HCT116 (cell line): ENCODE results near the gene ELP1. TPM values are rescaled to one million over a fixed set of nuclear protein-coding genes. Genes with fewer than 3 reads are reported as not detected.
"Not testable (repeated sequence)": the region's sequence is repeated elsewhere in the genome, so short reads cannot be mapped to it uniquely, and the experiment has no call there.

Experiments
- ATAC-seq: fragments of 200-7000 bp; cut with Tn5 transposase; 2 replicates; pipeline ENCODE4 v1.9.1; 2020; ENCODE audit warnings: mild to moderate bottlenecking, moderate library complexity
- BruUV-seq: library from RNA; stranded (reverse); fragments of 400-500 nt; replicated peaks from 2 replicates; lab custom pipeline; 2021; lab: Mats Ljungman, UMichigan
- CTCF ChIA-PET: fragments of 300-600 bp; sonication (Branson Sonifier 250); formaldehyde crosslinking; loops from one replicate; lab custom pipeline; 2021; ENCODE audit warnings: antibody characterized with exemption; lab: Charles Lee
- POLR2A ChIA-PET: fragments of 300-600, 350-600 bp; sonication (Branson Sonifier 250); formaldehyde crosslinking; loops from one replicate; lab custom pipeline; 2021; ENCODE audit warnings: antibody characterized with exemption; lab: Charles Lee
- RAD21 ChIA-PET, 2 experiments: fragments of 300-600 bp; sonication (Branson Sonifier 250); formaldehyde crosslinking; loops; one replicate each; lab custom pipeline; 2023; ENCODE audit warnings: low total read pairs in 2 of 2; ENCODE audit not compliant: uncharacterized antibody in 2 of 2, unreplicated experiment in 2 of 2, low non-redundant PET in 1 of 2; lab: Charles Lee
- DNase-seq: peaks from one replicate; pipeline ENCODE4 v3.0.0-alpha.2; 2010; ENCODE audit warnings: low read depth, low spot score
- H2AFZ ChIP-seq: fragments of 200-600 bp; shearing (Covaris generic), sonication (generic); 2 replicates; pipeline ENCODE4 v1.6.1; 2017; ENCODE audit warnings: low read depth, mixed run types, mixed read lengths, antibody characterized with exemption, low read length; ENCODE audit not compliant: poor library complexity, severe bottlenecking
- H3K27ac ChIP-seq: 2 replicates; pipeline ENCODE4 v1.5.1; 2012; ENCODE audit warnings: low read depth, low read length
- H3K27me3 ChIP-seq: fragments of 200-600 bp; sonication (generic); 2 replicates; pipeline ENCODE4 v1.6.1; 2016; ENCODE audit warnings: mixed run types, low read length, mixed read lengths; ENCODE audit not compliant: insufficient read depth
- H3K36me3 ChIP-seq, 2 experiments: fragments of 200-500 bp in 1 of 2; fragments of 200-600 bp in 1 of 2; sonication (Bioruptor generic) in 1 of 2; sonication (generic) in 1 of 2; 2 replicates each; pipeline versions ENCODE4 v1.5.1 to v1.6.1; 2014 to 2016; ENCODE audit warnings: low read length in 2 of 2, inconsistent platforms in 1 of 2, mixed read lengths in 1 of 2, mixed run types in 1 of 2; ENCODE audit not compliant: insufficient read depth in 2 of 2, control insufficient read depth in 1 of 2
- H3K4me1 ChIP-seq, 2 experiments: fragments of 200-600 bp in 1 of 2; sonication (generic) in 1 of 2; 2 replicates each; pipeline versions ENCODE4 v1.5.1 to v1.6.1; 2012 to 2017; ENCODE audit warnings: low read length in 2 of 2, inconsistent platforms in 1 of 2, mild to moderate bottlenecking in 1 of 2, mixed read lengths in 1 of 2, mixed run types in 1 of 2, moderate library complexity in 1 of 2; ENCODE audit not compliant: insufficient read depth in 2 of 2, control insufficient read depth in 1 of 2
- H3K4me2 ChIP-seq: fragments of 200-600 bp; sonication (generic); 2 replicates; pipeline ENCODE4 v1.6.1; 2017; ENCODE audit warnings: mixed run types, low read length, mixed read lengths
- H3K4me3 ChIP-seq, 2 experiments: fragments of 200-600 bp in 1 of 2; sonication (generic) in 1 of 2; replicated peaks in 1 of 2; 2 replicates each; pipeline ENCODE4 v1.5.1; 2011 to 2016; ENCODE audit warnings: low read length in 2 of 2, control low read depth in 1 of 2, low read depth in 1 of 2, mild to moderate bottlenecking in 1 of 2, mixed read lengths in 1 of 2, mixed run types in 1 of 2
- H3K79me2 ChIP-seq: fragments of 200-600 bp; sonication (generic); 2 replicates; pipeline ENCODE4 v1.6.1; 2017; ENCODE audit warnings: mild to moderate bottlenecking, mixed run types, low read length, moderate library complexity, mixed read lengths; ENCODE audit not compliant: insufficient read depth
- H3K9ac ChIP-seq: fragments of 200-600 bp; sonication (generic); 2 replicates; pipeline ENCODE4 v1.6.1; 2016; ENCODE audit warnings: low read length, mixed read lengths
- H3K9me2 ChIP-seq: fragments of 200-600 bp; sonication (generic), shearing (Covaris generic); 2 replicates; pipeline ENCODE4 v1.6.1; 2017; ENCODE audit warnings: mixed run types, mild to moderate bottlenecking, moderate library complexity; ENCODE audit not compliant: insufficient read depth
- H3K9me3 ChIP-seq, 2 experiments: fragments of 200-500 bp in 1 of 2; fragments of 200-600 bp in 1 of 2; sonication (Bioruptor generic) in 1 of 2; sonication (generic) in 1 of 2; 2 replicates each; pipeline ENCODE4 v1.6.1; 2014 to 2017; ENCODE audit warnings: low read length in 2 of 2, mixed read lengths in 2 of 2, inconsistent platforms in 1 of 2, low read depth in 1 of 2, mild to moderate bottlenecking in 1 of 2, mixed run types in 1 of 2, moderate library complexity in 1 of 2; ENCODE audit not compliant: control insufficient read depth in 1 of 2, insufficient read depth in 1 of 2
- H4K20me1 ChIP-seq: fragments of 200-600 bp; sonication (generic), shearing (Covaris generic); 2 replicates; pipeline ENCODE4 v1.6.1; 2017; ENCODE audit warnings: mixed run types, mild to moderate bottlenecking, moderate library complexity; ENCODE audit not compliant: insufficient read depth
- ELF1 ChIP-seq: IDR thresholded peaks from 2 replicates; pipeline ENCODE4 v1.6.1; 2012; ENCODE audit warnings: low read depth, borderline replicate concordance
- TCF7L2 ChIP-seq: IDR thresholded peaks from 2 replicates; pipeline ENCODE4 v1.7.0; 2011; ENCODE audit warnings: borderline replicate concordance, inconsistent platforms; ENCODE audit not compliant: insufficient read depth, insufficient read length; ENCODE audit errors: extremely low read depth
- YY1 ChIP-seq: IDR thresholded peaks from 2 replicates; pipeline ENCODE4 v1.6.1; 2011; ENCODE audit warnings: low read length, low read depth, moderate library complexity, mild to moderate bottlenecking; ENCODE audit not compliant: insufficient replicate concordance; ENCODE audit errors: extremely low read depth
- intact Hi-C: fragments of 100-400 bp; cut with micrococcal nuclease; formaldehyde crosslinking; loops from 2 replicates; pipeline ENCODE4 v1.10.0; 2022
- total RNA-seq: library from RNA; stranded (reverse); gene quantifications from one replicate; pipeline ENCODE4 v1.2.1, GENCODE V29; 2021; ENCODE audit not compliant: unreplicated experiment

Gene ELP1
- total RNA-seq, 1 experiment from 2014 or later = 28.8 TPM

- Histone ChIP-seq H2AFZ (no peak overlapping the region), H3K9ac (no peak overlapping the region), H3K4me3 (no peak overlapping the region), H3K27me3 (no peaks in the 10 kb centered on the region), H3K27ac (no peak overlapping the region), H4K20me1 (no peaks in the 10 kb centered on the region), H3K4me2 (no peak overlapping the region), H3K9me3 (no peaks in the 10 kb centered on the region), H3K9me2 (peaks cover 5% of the 10 kb centered on the region; the same call in 1 of the 2 replicates), H3K79me2 (no peaks in the 10 kb centered on the region), H3K36me3 (no peaks in the 10 kb centered on the region), H3K4me1 (peaks cover 0 to 3% of the 10 kb centered on the region in 2 experiments; a peak in 1 of 4 replicates)
- intact Hi-C loops = no loop called here
- BruUV-seq = no TSS peak
- DNase-seq (no peak), ATAC-seq (no peak)
- TF ChIP-seq YY1 = no peak
- no peak for TF ChIP-seq ELF1
- TF ChIP-seq TCF7L2 = no peak
- CTCF ChIA-PET = no interaction called here
- RAD21 ChIA-PET = no interaction called here
- POLR2A ChIA-PET = no interaction called here
These were observed 91.2 kb downstream of the ELP1 start for GRCh38 chr9:108842610-108843295.

GRCh38 chr9:108839561-108839960 is 94.4 kb downstream of the ELP1 start:
- H3K4me2 ChIP-seq, ATAC-seq, DNase-seq, H3K79me2 ChIP-seq, H3K9me3 ChIP-seq, H3K36me3 ChIP-seq, H2AFZ ChIP-seq, CTCF ChIA-PET, POLR2A ChIA-PET, BruUV-seq, H3K4me3 ChIP-seq, H3K9ac ChIP-seq, H3K27ac ChIP-seq, H3K27me3 ChIP-seq, H3K9me2 ChIP-seq, intact Hi-C loops, H4K20me1 ChIP-seq: not testable (repeated sequence)
- RAD21 ChIA-PET = interaction anchor here in 1 of 2 experiments (0.7 kb wide), 1 partner anchor 50 kb away, joined by 6 read pairs; no protein-coding TSS in a partner anchor
- H3K4me1 ChIP-seq = peaks cover 0 to 15% of the 10 kb centered on the region in 2 experiments; a peak in 1 of 4 replicates
